Tibial artery (tissue), 4 donors: ENCODE results near the gene MSMB.

Source experiments
- DNase-seq, 2 donors: peaks; one replicate each; pipeline ENCODE4 v3.0.0-alpha.2; 2019
- H3K27ac ChIP-seq, 2 donors: fragments of 200-600 bp; sonication (generic) in 1 of 2; 1 replicate in 1 of 2; 2 replicates in 1 of 2; pipeline ENCODE4 v1.5.1; 2018 to 2019; ENCODE audit warnings: mild to moderate bottlenecking in 1 of 2
- H3K27me3 ChIP-seq, 2 donors: fragments of 200-600 bp; sonication (generic) in 1 of 2; one replicate each; pipeline versions ENCODE4 v1.5.1 to v1.6.0; 2016 to 2019
- H3K36me3 ChIP-seq, 3 donors: fragments of 200-600 bp; sonication (generic) in 2 of 3; one replicate each; pipeline ENCODE4 v1.5.1; 2016 to 2019; ENCODE audit warnings: mild to moderate bottlenecking in 2 of 3
- H3K4me1 ChIP-seq, 4 donors: fragments of 200-600 bp; sonication (generic) in 2 of 4; 1 replicate in 3 of 4; 2 replicates in 1 of 4; pipeline ENCODE4 v1.5.1; 2016 to 2019
- H3K4me3 ChIP-seq, 2 donors: fragments of 200-600 bp; sonication (generic) in 1 of 2; 1 replicate in 1 of 2; 2 replicates in 1 of 2; pipeline ENCODE4 v1.5.1; 2018 to 2019; ENCODE audit warnings: mild to moderate bottlenecking in 2 of 2
- H3K9me3 ChIP-seq, 3 donors: fragments of 200-600 bp; sonication (generic) in 1 of 3; one replicate each; pipeline ENCODE4 v1.5.1; 2016 to 2019
- CTCF ChIP-seq, 2 experiments: fragments of 200-600 bp in 1 of 2; fragments of 450-650 bp in 1 of 2; IDR thresholded peaks; one replicate each; pipeline ENCODE4 v1.5.1; 2017 to 2019; ENCODE audit warnings: antibody characterized with exemption in 2 of 2, mild to moderate bottlenecking in 1 of 2, moderate library complexity in 1 of 2
- intact Hi-C: fragments of 100-400 bp; cut with DNase I; formaldehyde crosslinking; loops from one replicate; pipeline ENCODE4 v1.15.0; 2023; ENCODE audit warnings: low total_unique reads

Gene MSMB

GRCh38 chr10:46020344-46020657 lies 25.8 kb downstream of the MSMB start:
- no peak for DNase-seq

GRCh38 chr10:46019569-46020343 lies 26.3 kb downstream of the MSMB start:
- peaks cover 3 to 9% (median 7%) of the 10 kb centered on the region in 3 donors for H3K36me3 ChIP-seq
- DNase-seq: peak in 1 of 2 donors; percentile 30
- H3K4me1 ChIP-seq: peaks cover 0 to 63% (median 31%) of the 10 kb centered on the region in 4 donors
- H3K27ac ChIP-seq: no peak overlapping the region
- H3K27me3 ChIP-seq: no peaks in the 10 kb centered on the region
- intact Hi-C loops: no loop called here
- no peak for TF ChIP-seq CTCF (IDR thresholded peaks at IDR 0.05)
- H3K4me3 ChIP-seq: no peak overlapping the region
- H3K9me3 ChIP-seq: no peaks in the 10 kb centered on the region

More at GRCh38 chr10:46020344-46020657, 25.8 kb downstream of the MSMB start:
- TF ChIP-seq CTCF (IDR thresholded peaks at IDR 0.05): no peak
- no peak overlapping the region for H3K4me3 ChIP-seq
- peaks cover 0 to 6% (median 1%) of the 10 kb centered on the region in 3 donors for H3K36me3 ChIP-seq
- intact Hi-C loops: no loop called here
- no peaks in the 10 kb centered on the region for H3K9me3 ChIP-seq
- H3K27me3 ChIP-seq: no peaks in the 10 kb centered on the region
- peaks cover 0 to 67% (median 32%) of the 10 kb centered on the region in 4 donors for H3K4me1 ChIP-seq
- H3K27ac ChIP-seq: no peak overlapping the region

GRCh38 chr10:46019177-46019528 lies 26.9 kb downstream of the MSMB start:
- Histone ChIP-seq H3K27me3 (no peaks in the 10 kb centered on the region), H3K4me1 (peaks cover 0 to 58% (median 29%) of the 10 kb centered on the region in 4 donors), H3K27ac (no peak overlapping the region), H3K9me3 (no peaks in the 10 kb centered on the region), H3K36me3 (peaks cover 9 to 15% (median 13%) of the 10 kb centered on the region in 3 donors), H3K4me3 (no peak overlapping the region)
- DNase-seq: no peak
- intact Hi-C loops: no loop called here
- no peak for TF ChIP-seq CTCF (IDR thresholded peaks at IDR 0.05)

- H3K4me3 ChIP-seq: no peak overlapping the region
- no peak for DNase-seq
These were observed 27.5 kb downstream of the MSMB start for GRCh38 chr10:46018453-46019176.

GRCh38 chr10:46017733-46018132 lies 28.3 kb downstream of the MSMB start:
- intact Hi-C loops: no loop called here
- peaks cover 23 to 29% (median 27%) of the 10 kb centered on the region in 3 donors for H3K36me3 ChIP-seq
- H3K4me1 ChIP-seq: peaks cover 0 to 51% (median 23%) of the 10 kb centered on the region in 4 donors
- no peak for TF ChIP-seq CTCF (IDR thresholded peaks at IDR 0.05)
- no peak overlapping the region for H3K27ac ChIP-seq
- H3K9me3 ChIP-seq: no peaks in the 10 kb centered on the region
- no peak for DNase-seq
- no peaks in the 10 kb centered on the region for H3K27me3 ChIP-seq
- H3K4me3 ChIP-seq: no peak overlapping the region

More at GRCh38 chr10:46018453-46019176, 27.5 kb downstream of the MSMB start:
- Histone ChIP-seq H3K27ac (no peak overlapping the region), H3K36me3 (peaks cover 14 to 20% (median 18%) of the 10 kb centered on the region in 3 donors), H3K27me3 (no peaks in the 10 kb centered on the region), H3K9me3 (no peaks in the 10 kb centered on the region), H3K4me1 (peaks cover 0 to 53% (median 26%) of the 10 kb centered on the region in 4 donors)
- intact Hi-C loops: no loop called here
- TF ChIP-seq CTCF (IDR thresholded peaks at IDR 0.05): no peak
